Measurements from ENCODE around the gene RIPOR3.
"Not testable (repeated sequence)": the region's sequence is repeated elsewhere in the genome, so short reads cannot be mapped to it uniquely, and the experiment has no call there.

RIPOR3 gene

DNA sequence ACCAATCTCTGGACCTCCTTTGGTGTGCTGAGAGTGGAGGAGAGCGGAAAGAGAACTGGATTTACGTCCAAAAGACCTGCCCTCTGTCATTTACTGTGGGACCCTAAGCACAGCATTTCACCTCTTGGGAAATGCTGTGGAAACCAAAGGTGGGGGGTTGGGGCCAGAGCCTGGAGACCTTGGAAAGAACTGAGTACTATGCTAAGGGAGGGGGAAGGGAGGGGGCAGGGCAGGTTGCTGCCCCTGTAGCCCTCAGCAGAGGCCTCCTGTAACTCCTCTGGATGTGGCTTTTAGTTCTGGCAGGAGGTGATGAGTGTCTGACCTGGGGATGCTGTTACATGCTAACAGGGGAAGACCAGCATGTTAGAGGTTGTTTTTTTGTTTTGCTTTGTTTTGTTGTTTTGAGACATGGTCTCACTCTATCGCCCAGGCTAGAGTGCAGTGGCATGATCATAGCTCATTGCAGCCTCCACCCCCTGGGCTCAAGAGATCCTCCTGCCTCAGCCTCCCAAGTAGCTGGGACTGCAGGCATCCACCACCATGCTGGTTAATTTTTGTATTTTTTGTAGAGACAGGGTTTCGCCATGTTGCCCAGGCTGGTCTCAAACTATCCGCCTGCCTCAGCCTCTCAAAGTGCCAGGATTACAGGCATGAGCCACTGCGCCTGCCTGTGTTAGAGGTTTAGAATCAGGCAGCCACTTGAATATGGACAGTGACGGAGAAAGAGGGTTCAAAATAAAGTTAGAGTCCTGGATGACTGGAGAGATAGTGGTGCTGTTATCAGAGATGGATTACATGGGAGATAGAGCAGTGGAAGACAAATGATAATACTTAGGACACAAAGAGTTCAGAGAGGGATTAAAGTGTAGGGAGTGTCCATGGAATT, 21.7 kb upstream of the RIPOR3 start:
- no peaks in the 10 kb centered on the region for H3K9me3 ChIP-seq (ENCODE audit: insufficient read depth, low read depth, low read length)
- no peak overlapping the region for H3K4me3 ChIP-seq (ENCODE audit: low read length)
- no peak overlapping the region for H3K27ac ChIP-seq (ENCODE audit: low read length)
- peaks cover 5% of the 10 kb centered on the region; the same call in 1 of the 2 replicates for H3K4me1 ChIP-seq (ENCODE audit: insufficient read depth, low read length)
- no peaks in the 10 kb centered on the region for H3K36me3 ChIP-seq (ENCODE audit: insufficient read depth, low read depth, low read length)
- H3K9ac ChIP-seq (ENCODE audit: low read depth, low read length), result no peak overlapping the region
- no peaks in the 10 kb centered on the region for H3K27me3 ChIP-seq (ENCODE audit: insufficient read depth, low read length)

DNA sequence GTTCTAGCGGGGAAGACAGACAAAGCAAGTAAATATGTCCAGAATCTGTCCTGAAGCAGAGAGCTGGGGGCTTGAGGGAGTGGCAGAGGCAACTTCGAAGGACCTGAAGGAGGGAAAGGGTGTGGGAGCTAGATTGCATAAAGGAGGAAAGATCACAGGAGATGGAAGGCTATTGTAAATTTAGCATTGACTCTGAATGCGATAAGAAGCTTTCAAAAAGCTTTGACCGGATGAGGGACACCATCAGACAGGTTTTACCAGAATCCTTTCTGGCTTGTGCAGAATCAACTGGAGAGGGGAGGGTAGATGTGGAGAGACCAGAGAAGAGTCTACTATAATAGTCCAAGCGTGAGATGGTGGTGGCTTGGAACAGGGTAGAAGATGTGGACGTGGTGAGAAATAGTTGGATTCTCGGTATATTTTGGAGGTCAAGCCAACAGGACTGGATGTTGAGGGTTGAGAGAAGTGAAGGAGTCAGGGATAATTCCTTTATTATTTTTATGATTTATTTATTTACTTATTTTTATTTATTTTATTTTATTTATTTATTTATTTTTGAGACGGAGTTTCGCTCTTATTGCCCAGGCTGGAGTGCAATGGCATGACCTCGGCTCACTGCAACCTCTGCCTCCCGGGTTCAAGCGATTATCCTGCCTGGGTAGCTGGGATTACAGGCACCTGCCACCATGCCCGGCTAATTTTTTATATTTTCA, 19.9 kb upstream of the RIPOR3 start:
- Histone ChIP-seq H3K27ac (ENCODE audit: low read length) (no peak overlapping the region), H3K27me3 (ENCODE audit: insufficient read depth, low read length) (no peaks in the 10 kb centered on the region), H3K9me3 (ENCODE audit: insufficient read depth, low read depth, low read length) (no peaks in the 10 kb centered on the region), H3K4me1 (ENCODE audit: insufficient read depth, low read length) (peaks cover 5% of the 10 kb centered on the region; the same call in 1 of the 2 replicates), H3K4me3 (ENCODE audit: low read length) (no peak overlapping the region), H3K36me3 (ENCODE audit: insufficient read depth, low read depth, low read length) (no peaks in the 10 kb centered on the region), H3K9ac (ENCODE audit: low read depth, low read length) (no peak overlapping the region)

DNA sequence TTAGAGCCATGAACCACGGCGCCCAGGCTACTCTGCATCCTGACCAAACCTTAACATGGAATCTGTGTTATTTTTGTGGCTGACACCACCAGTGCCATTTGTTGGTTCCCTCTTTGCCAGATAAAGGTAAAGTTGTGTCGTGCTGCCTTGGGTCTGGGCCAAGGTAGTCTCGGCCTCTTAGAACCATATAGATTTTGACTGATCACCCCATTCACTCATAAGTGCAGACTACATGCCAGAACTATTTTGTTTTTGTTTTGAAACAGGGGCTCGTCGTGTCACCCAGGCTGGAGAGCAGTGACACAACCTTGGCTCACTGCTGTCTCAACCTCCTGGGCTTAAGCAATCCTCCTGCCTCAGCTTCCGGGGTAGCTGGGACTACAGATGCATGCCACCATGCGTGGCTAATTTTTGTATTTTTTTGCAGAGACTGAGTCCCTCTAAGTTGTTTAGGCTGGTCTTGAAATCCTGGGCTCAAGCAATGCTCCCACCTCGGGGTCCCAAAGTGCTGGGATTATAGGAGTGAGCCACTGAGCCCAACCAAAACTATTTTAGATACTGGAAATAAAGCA, 19.2 kb upstream of the RIPOR3 start:
- Histone ChIP-seq H3K4me3 (ENCODE audit: low read length) (no peak overlapping the region), H3K27ac (ENCODE audit: low read length) (no peak overlapping the region), H3K9me3 (ENCODE audit: insufficient read depth, low read depth, low read length) (no peaks in the 10 kb centered on the region), H3K9ac (ENCODE audit: low read depth, low read length) (no peak overlapping the region), H3K4me1 (ENCODE audit: insufficient read depth, low read length) (peaks cover 5% of the 10 kb centered on the region; the same call in 1 of the 2 replicates), H3K36me3 (ENCODE audit: insufficient read depth, low read depth, low read length) (no peaks in the 10 kb centered on the region), H3K27me3 (ENCODE audit: insufficient read depth, low read length) (no peaks in the 10 kb centered on the region)

DNA sequence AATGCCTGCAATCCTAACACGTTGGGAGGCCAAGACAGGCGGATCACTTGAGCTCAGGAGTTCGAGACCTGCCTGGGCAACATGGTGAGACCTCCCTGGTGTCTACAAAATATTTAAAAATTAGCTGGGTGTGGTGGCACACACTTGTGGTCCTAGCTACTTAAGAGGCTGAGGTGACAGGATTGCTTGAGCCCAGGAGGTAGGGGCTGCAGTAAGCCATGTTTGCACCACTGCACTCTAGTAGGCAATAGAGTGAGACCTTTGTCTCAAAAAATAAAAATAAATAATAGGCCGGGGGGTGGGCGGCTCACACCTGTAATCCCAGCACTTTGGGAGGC, 18.3 kb upstream of the RIPOR3 start:
- H3K4me1 ChIP-seq (ENCODE audit: insufficient read depth, low read length), result peaks cover 9% of the 10 kb centered on the region
- H3K27ac ChIP-seq (ENCODE audit: low read length), result no peak overlapping the region

DNA sequence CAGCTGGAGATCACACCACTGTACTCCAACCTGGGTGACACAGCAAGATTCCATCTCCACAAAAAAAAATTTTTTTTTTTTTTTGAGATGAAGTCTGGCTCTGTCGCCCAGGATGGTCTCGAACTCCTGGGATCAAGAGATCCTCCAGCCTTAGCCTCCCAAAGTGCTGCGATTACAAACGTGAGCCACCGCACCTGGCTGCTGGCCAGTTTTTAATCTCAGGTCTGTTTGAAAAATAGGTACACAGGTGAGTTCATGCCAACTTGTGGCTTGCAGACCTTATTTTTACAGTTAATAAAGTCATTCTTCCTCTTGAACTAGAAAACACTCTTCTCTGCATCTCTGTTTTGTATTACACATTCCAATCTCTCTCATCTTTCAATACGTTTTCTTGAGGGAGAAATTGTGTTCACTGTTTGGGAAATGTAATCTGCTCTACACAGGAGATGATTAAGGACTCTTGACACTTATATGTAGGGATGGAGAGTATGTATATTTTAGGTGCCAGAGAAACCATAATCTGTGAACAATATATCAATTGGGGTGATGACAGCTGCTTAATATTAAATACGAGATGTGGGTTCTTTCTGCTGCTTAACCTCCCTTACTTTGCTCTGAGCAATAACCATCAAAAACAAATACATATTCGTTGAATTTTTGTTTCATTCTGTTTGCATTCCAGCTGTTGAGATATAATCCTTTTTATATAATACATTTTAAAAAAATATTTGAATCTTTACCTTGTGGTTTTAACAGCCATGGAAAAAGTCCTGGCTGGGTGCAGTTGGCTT, 17.7 kb upstream of the RIPOR3 start:
- no peak overlapping the region for H3K9ac ChIP-seq (ENCODE audit: low read depth, low read length)

More for the DNA sequence above, 18.3 kb upstream of the RIPOR3 start:
- no peaks in the 10 kb centered on the region for H3K9me3 ChIP-seq (ENCODE audit: insufficient read depth, low read depth, low read length)
- H3K27me3 ChIP-seq (ENCODE audit: insufficient read depth, low read length), result no peaks in the 10 kb centered on the region
- no peak overlapping the region for H3K4me3 ChIP-seq (ENCODE audit: low read length)
- no peaks in the 10 kb centered on the region for H3K36me3 ChIP-seq (ENCODE audit: insufficient read depth, low read depth, low read length)
- H3K9ac ChIP-seq (ENCODE audit: low read depth, low read length), result no peak overlapping the region

DNA sequence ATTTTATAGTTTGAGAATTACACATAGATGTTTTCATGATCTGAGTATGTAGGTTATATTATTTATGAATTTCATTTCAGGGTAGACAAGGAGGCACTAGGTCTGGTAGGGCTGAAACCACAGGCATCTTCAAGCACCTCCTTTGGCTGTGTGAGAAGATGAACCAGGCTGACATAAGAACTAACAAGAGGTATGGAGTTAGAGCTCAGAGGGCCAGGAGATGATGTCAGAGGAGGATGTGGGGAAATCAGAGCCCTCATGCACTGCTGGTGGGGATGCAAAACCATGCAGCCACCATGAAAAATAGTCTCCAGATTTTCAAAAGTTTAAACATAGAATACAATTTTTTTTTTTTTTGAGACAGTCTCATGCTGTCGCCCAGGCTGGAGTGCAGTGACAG, 13.6 kb upstream of the RIPOR3 start:
- Histone ChIP-seq H3K36me3 (ENCODE audit: insufficient read depth, low read depth, low read length) (no peaks in the 10 kb centered on the region), H3K27ac (ENCODE audit: low read length) (no peak overlapping the region), H3K27me3 (ENCODE audit: insufficient read depth, low read length) (no peaks in the 10 kb centered on the region), H3K9ac (ENCODE audit: low read depth, low read length) (no peak overlapping the region), H3K9me3 (ENCODE audit: insufficient read depth, low read depth, low read length) (no peaks in the 10 kb centered on the region), H3K4me3 (ENCODE audit: low read length) (no peak overlapping the region), H3K4me1 (ENCODE audit: insufficient read depth, low read length) (peaks cover 6% of the 10 kb centered on the region)

More for the DNA sequence above, 17.7 kb upstream of the RIPOR3 start:
- no peaks in the 10 kb centered on the region for H3K27me3 ChIP-seq (ENCODE audit: insufficient read depth, low read length)
- H3K4me1 ChIP-seq (ENCODE audit: insufficient read depth, low read length), result peaks cover 11% of the 10 kb centered on the region
- H3K36me3 ChIP-seq (ENCODE audit: insufficient read depth, low read depth, low read length), result no peaks in the 10 kb centered on the region
- no peak overlapping the region for H3K27ac ChIP-seq (ENCODE audit: low read length)
- H3K4me3 ChIP-seq (ENCODE audit: low read length), result no peak overlapping the region
- H3K9me3 ChIP-seq (ENCODE audit: insufficient read depth, low read depth, low read length), result no peaks in the 10 kb centered on the region

DNA sequence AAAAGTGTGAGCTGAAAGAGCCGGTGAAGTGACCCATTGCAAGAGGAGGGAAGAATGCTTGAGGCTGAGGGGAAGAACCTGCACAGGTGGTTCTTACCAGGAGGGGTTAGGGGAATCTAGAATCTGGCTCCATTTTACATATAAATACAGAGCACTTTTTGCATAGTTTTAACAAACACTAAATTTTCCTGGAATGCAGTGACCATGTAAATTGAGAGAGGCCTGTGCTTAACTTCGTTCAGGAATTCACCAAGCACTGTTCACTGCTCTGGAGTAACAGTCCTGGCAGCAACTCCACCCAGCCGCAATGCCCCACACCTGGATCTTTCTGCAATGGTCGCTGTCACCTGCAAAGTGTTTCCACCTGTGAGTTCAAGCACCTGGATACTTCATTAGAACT, 13.2 kb upstream of the RIPOR3 start:
- Histone ChIP-seq H3K9me3 (ENCODE audit: insufficient read depth, low read depth, low read length) (no peaks in the 10 kb centered on the region), H3K27ac (ENCODE audit: low read length) (no peak overlapping the region), H3K36me3 (ENCODE audit: insufficient read depth, low read depth, low read length) (no peaks in the 10 kb centered on the region), H3K9ac (ENCODE audit: low read depth, low read length) (no peak overlapping the region), H3K27me3 (ENCODE audit: insufficient read depth, low read length) (no peaks in the 10 kb centered on the region), H3K4me3 (ENCODE audit: low read length) (no peak overlapping the region), H3K4me1 (ENCODE audit: insufficient read depth, low read length) (peaks cover 6% of the 10 kb centered on the region)

DNA sequence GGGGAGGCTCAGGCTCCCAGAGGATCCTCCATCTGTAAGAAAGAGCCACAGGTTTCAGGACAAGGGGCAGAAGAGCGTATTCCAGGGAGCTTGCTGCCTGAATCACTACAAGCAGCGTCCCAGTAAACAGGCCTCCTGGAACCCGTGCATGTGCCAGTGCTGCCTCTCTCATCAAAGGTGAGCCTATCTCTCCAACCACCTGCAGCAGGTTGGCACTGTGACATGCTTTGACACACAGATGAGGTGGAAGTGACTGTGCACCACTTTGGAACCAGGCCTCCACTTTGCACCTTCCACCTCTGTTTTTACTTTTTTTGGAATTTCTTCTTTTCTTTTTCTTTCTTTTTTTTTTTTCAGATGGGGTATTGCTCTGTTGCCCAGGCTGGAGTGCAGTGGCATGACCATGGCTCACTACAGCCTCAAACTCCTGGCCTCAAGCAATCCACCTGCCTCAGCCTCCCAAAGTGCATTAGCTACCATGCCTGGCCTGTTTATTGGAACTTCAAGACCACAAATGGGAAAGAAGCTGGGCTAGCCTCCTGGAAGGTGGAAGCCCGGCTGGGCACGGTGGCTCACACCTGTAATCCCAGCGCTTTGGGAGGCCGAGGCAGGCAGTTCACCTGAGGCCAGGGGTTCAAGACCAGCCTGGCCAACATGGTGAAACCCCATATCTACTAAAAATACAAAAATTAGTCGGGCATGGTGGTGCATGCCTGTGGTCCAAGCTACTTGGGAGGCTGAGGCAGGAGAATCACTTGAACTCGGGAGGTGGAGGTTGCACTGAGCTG, 12.5 kb upstream of the RIPOR3 start:
- H3K27me3 ChIP-seq (ENCODE audit: insufficient read depth, low read length); H3K4me3 ChIP-seq (ENCODE audit: low read length); H3K9ac ChIP-seq (ENCODE audit: low read depth, low read length); H3K4me1 ChIP-seq (ENCODE audit: insufficient read depth, low read length); H3K27ac ChIP-seq (ENCODE audit: low read length); H3K9me3 ChIP-seq (ENCODE audit: insufficient read depth, low read depth, low read length); H3K36me3 ChIP-seq (ENCODE audit: insufficient read depth, low read depth, low read length): not testable (repeated sequence)

DNA sequence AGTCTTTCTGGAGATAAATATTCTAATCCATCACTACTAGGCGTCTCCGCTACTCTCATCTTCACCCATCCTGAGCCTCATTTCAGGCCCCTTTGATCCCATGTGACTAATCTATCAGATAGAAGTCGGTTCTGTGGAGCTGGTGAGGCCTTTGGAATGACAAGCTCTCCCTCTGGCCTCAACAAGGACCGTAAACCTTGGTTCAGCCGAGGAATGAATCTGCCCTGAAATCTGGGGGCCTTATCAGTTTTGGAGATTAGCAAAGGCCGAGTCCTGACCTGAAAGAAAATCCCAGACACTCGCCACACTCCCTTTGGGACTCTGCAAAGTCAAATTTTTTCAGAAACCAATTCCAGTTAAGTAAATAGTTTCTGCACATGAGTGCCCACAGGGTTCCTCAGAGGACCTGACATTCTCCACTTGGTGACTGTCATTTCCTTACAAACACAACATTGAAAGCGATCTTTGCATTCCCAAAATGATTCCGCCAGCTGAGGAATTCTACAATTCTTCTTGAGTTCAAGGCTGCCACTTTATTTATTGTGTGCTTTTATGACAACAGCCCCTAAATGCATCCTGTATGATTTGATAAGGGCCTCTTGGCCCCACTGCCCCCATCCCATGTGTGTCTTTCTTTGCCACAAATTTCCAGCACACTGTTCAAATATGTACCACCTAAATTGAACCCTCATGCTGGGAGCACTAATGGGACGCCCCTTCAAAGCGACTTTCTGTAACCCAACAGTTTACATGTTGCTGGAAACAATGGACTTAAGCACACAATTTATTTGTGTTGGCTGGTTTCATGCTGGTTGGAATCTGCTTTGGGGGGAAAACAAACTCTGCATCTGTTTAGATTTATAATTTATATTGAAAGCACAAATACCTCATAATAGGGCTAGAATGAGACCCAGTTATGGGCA, 10.0 kb upstream of the RIPOR3 start:
- H3K36me3 ChIP-seq (ENCODE audit: insufficient read depth, low read depth, low read length), result no peaks in the 10 kb centered on the region
- H3K9me3 ChIP-seq (ENCODE audit: insufficient read depth, low read depth, low read length), result no peaks in the 10 kb centered on the region
- H3K4me3 ChIP-seq (ENCODE audit: low read length), result no peak overlapping the region
- H3K9ac ChIP-seq (ENCODE audit: low read depth, low read length), result no peak overlapping the region
- no peaks in the 10 kb centered on the region for H3K27me3 ChIP-seq (ENCODE audit: insufficient read depth, low read length)
- H3K27ac ChIP-seq (ENCODE audit: low read length), result no peak overlapping the region
- H3K4me1 ChIP-seq (ENCODE audit: insufficient read depth, low read length), result peaks cover 6% of the 10 kb centered on the region

DNA sequence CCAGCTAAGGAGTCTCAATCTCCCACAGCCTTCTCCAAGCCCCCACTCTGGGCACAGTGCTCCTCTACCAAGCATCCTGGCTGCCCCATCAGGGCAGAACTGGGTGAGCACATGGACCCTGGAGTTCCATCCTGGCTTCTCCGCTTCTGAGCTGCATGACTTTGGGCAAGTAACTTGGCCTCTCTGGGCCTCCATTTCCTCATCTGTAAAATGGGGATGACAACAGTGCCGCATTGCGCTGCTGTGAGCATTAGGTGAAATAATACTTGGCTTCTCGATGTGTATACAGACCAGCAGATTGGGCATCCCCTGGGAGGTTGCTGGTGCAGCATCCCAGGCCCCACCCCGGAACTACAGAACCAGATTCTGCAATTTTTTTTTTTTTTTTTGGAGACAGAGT, 8.3 kb upstream of the RIPOR3 start:
- Histone ChIP-seq H3K9ac (ENCODE audit: low read depth, low read length) (no peak overlapping the region), H3K27me3 (ENCODE audit: insufficient read depth, low read length) (no peaks in the 10 kb centered on the region), H3K36me3 (ENCODE audit: insufficient read depth, low read depth, low read length) (no peaks in the 10 kb centered on the region), H3K27ac (ENCODE audit: low read length) (no peak overlapping the region), H3K4me1 (ENCODE audit: insufficient read depth, low read length) (peaks cover 2% of the 10 kb centered on the region), H3K4me3 (ENCODE audit: low read length) (no peak overlapping the region), H3K9me3 (ENCODE audit: insufficient read depth, low read depth, low read length) (no peaks in the 10 kb centered on the region)
